ENCODE results near the gene CHCHD3. TPM values are rescaled to one million over a fixed set of nuclear protein-coding genes. Genes with fewer than 3 reads are reported as not detected.
"Not testable (repeated sequence)": the region's sequence is repeated elsewhere in the genome, so short reads cannot be mapped to it uniquely, and the experiment has no call there.

Gene CHCHD3
- total RNA-seq, 1 experiment from 2014 or later: 114 TPM

DNA sequence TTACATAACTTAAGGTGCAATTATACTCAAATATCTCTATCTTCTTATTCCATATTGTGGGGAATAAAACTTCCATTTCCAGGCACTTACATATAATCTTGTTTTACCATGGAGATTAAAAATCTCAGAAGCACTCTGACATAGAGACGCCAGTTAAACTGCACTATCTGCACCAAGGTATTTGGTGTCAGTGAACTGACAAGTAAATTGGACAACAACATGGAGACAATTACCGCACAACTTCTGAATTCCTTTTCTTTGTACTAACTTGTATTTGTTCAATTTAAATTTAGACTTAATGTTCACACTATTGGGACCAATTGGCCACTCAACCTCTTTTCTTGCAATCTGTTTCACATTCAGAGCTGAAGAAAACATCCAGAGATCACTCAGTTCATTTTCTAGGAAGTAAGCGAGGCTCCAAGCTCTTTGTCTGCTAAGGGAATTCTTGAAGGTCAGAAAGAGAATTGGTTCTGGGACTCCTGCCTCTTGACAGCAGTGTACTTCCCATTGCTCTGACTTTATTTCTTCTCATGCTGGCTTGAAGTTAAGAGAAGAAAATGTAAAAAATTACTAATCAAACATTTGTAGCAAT lies 184.7 kb downstream of the CHCHD3 start:
- Mint-ChIP-seq H3K27me3 (ENCODE audit: low read depth) (no peaks in the 10 kb centered on the region), H3K4me3 (no peak overlapping the region), H3K4me1 (0 out of 2 replicates have a peak, but pooled peaks cover 2% of the 10 kb centered on the region), H3K27ac (peak overlapping the region; percentile 68; the same call in 1 of the 2 replicates), H3K36me3 (peaks cover 53% of the 10 kb centered on the region), H3K9me3 (peaks cover 35% of the 10 kb centered on the region)
- ATAC-seq (no peak), DNase-seq (ENCODE audit: low spot score) (no peak)
- ChIA-PET POLR2A (no interaction called here), CTCF (no interaction called here)
- TF ChIP-seq RORB (CRISPR knock-in tag; IDR thresholded peaks at IDR 0.05): no peak
- TF ChIP-seq FOXJ3 (CRISPR knock-in tag; IDR thresholded peaks at IDR 0.05; ENCODE audit: borderline replicate concordance): no peak
- TF ChIP-seq NFATC4 (CRISPR knock-in tag; IDR thresholded peaks at IDR 0.05): no peak
- TF ChIP-seq, protein P1, sequence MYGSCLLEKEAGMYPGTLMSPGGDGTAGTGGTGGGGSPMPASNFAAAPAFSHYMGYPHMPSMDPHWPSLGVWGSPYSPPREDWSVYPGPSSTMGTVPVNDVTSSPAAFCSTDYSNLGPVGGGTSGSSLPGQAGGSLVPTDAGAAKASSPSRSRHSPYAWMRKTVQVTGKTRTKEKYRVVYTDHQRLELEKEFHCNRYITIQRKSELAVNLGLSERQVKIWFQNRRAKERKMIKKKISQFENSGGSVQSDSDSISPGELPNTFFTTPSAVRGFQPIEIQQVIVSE (CRISPR knock-in tag; IDR thresholded peaks at IDR 0.05; ENCODE audit: borderline replicate concordance): no peak
- no peak for TF ChIP-seq TEAD1 (CRISPR knock-in tag; IDR thresholded peaks at IDR 0.05)
- TF ChIP-seq, protein P2, sequence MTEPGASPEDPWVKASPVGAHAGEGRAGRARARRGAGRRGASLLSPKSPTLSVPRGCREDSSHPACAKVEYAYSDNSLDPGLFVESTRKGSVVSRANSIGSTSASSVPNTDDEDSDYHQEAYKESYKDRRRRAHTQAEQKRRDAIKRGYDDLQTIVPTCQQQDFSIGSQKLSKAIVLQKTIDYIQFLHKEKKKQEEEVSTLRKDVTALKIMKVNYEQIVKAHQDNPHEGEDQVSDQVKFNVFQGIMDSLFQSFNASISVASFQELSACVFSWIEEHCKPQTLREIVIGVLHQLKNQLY (CRISPR knock-in tag; IDR thresholded peaks at IDR 0.05): no peak
- no peak for TF ChIP-seq RELA (CRISPR knock-in tag; IDR thresholded peaks at IDR 0.05; ENCODE audit: borderline replicate concordance)
- no peak for TF ChIP-seq GRHL2 (CRISPR knock-in tag; IDR thresholded peaks at IDR 0.05; ENCODE audit: insufficient replicate concordance, severe bottlenecking)
- no peak for TF ChIP-seq NFYB (CRISPR knock-in tag; conservative IDR thresholded peaks at IDR 0.05; ENCODE audit: low read depth)

DNA sequence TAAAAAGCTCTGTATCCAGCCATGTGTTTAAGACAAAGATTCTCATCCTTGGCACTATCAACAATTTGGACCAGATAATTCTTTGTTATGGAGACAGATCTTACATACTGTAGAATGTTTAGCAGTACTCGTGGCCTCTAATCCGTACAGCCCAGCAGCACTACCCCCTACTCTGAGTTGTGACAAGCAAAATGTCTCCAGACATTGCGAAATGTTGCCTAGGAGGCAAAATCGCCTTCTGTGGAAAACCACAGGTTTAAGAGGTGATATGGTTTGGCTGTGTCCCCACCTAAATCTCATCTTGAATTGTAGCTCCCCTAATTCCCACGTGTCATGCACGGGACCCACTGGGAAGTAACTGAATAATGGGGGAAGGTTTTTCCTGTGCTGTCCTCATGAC lies 186.7 kb downstream of the CHCHD3 start:
- ATAC-seq: no peak
- H3K9me3 Mint-ChIP-seq: peaks cover 39% of the 10 kb centered on the region
- peaks cover 58% of the 10 kb centered on the region for H3K36me3 Mint-ChIP-seq
- no peak overlapping the region for H3K4me3 Mint-ChIP-seq
- ChIA-PET CTCF (no interaction called here), POLR2A (no interaction called here)
- TF ChIP-seq, protein P3, sequence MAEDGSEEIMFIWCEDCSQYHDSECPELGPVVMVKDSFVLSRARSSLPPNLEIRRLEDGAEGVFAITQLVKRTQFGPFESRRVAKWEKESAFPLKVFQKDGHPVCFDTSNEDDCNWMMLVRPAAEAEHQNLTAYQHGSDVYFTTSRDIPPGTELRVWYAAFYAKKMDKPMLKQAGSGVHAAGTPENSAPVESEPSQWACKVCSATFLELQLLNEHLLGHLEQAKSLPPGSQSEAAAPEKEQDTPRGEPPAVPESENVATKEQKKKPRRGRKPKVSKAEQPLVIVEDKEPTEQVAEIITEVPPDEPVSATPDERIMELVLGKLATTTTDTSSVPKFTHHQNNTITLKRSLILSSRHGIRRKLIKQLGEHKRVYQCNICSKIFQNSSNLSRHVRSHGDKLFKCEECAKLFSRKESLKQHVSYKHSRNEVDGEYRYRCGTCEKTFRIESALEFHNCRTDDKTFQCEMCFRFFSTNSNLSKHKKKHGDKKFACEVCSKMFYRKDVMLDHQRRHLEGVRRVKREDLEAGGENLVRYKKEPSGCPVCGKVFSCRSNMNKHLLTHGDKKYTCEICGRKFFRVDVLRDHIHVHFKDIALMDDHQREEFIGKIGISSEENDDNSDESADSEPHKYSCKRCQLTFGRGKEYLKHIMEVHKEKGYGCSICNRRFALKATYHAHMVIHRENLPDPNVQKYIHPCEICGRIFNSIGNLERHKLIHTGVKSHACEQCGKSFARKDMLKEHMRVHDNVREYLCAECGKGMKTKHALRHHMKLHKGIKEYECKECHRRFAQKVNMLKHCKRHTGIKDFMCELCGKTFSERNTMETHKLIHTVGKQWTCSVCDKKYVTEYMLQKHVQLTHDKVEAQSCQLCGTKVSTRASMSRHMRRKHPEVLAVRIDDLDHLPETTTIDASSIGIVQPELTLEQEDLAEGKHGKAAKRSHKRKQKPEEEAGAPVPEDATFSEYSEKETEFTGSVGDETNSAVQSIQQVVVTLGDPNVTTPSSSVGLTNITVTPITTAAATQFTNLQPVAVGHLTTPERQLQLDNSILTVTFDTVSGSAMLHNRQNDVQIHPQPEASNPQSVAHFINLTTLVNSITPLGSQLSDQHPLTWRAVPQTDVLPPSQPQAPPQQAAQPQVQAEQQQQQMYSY (CRISPR knock-in tag; IDR thresholded peaks at IDR 0.05): no peak
- no peaks in the 10 kb centered on the region for H3K4me1 Mint-ChIP-seq
- no peak overlapping the region for H3K27ac Mint-ChIP-seq
- no peaks in the 10 kb centered on the region for H3K27me3 Mint-ChIP-seq (ENCODE audit: low read depth)
- no peak for DNase-seq (ENCODE audit: low spot score)

DNA sequence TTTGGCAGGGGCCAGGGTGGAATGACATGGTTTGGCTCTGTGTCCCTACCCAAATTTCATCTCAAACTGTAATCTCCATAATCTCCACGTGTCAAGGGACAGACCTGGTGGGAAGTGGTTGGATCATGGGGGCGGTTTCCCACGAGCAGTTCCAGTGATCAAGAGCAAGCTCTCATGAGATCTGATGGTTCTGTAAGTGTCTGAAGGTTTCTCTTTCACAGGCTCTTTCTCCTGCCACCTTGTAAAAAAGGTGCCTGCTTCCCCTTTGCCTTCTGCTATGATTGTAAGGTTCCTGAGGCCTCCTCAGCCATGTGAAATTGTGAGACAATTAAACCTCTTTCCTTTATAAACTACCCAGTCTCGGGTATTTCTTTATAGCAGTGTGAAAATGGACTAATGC lies 188.3 kb downstream of the CHCHD3 start:
- DNase-seq (ENCODE audit: low spot score) (no peak), ATAC-seq (no peak)
- ChIA-PET POLR2A (no interaction called here), CTCF (no interaction called here)
- Mint-ChIP-seq H3K27ac (no peak overlapping the region), H3K4me3 (no peak overlapping the region), H3K36me3 (peaks cover 48% of the 10 kb centered on the region), H3K9me3 (peaks cover 34% of the 10 kb centered on the region), H3K4me1 (peaks cover 3% of the 10 kb centered on the region; the same call in 1 of the 2 replicates), H3K27me3 (ENCODE audit: low read depth) (no peaks in the 10 kb centered on the region)
- TF ChIP-seq ATF1 (CRISPR knock-in tag; IDR thresholded peaks at IDR 0.05): no peak
- no peak for TF ChIP-seq GTF2I (CRISPR knock-in tag; conservative IDR thresholded peaks at IDR 0.05)
- TF ChIP-seq, protein P4, sequence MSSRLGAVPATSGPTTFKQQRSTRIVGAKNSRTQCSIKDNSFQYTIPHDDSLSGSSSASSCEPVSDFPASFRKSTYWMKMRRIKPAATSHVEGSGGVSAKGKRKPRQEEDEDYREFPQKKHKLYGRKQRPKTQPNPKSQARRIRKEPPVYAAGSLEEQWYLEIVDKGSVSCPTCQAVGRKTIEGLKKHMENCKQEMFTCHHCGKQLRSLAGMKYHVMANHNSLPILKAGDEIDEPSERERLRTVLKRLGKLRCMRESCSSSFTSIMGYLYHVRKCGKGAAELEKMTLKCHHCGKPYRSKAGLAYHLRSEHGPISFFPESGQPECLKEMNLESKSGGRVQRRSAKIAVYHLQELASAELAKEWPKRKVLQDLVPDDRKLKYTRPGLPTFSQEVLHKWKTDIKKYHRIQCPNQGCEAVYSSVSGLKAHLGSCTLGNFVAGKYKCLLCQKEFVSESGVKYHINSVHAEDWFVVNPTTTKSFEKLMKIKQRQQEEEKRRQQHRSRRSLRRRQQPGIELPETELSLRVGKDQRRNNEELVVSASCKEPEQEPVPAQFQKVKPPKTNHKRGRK (CRISPR knock-in tag; IDR thresholded peaks at IDR 0.05; ENCODE audit: borderline replicate concordance): no peak
- TF ChIP-seq, protein P5, sequence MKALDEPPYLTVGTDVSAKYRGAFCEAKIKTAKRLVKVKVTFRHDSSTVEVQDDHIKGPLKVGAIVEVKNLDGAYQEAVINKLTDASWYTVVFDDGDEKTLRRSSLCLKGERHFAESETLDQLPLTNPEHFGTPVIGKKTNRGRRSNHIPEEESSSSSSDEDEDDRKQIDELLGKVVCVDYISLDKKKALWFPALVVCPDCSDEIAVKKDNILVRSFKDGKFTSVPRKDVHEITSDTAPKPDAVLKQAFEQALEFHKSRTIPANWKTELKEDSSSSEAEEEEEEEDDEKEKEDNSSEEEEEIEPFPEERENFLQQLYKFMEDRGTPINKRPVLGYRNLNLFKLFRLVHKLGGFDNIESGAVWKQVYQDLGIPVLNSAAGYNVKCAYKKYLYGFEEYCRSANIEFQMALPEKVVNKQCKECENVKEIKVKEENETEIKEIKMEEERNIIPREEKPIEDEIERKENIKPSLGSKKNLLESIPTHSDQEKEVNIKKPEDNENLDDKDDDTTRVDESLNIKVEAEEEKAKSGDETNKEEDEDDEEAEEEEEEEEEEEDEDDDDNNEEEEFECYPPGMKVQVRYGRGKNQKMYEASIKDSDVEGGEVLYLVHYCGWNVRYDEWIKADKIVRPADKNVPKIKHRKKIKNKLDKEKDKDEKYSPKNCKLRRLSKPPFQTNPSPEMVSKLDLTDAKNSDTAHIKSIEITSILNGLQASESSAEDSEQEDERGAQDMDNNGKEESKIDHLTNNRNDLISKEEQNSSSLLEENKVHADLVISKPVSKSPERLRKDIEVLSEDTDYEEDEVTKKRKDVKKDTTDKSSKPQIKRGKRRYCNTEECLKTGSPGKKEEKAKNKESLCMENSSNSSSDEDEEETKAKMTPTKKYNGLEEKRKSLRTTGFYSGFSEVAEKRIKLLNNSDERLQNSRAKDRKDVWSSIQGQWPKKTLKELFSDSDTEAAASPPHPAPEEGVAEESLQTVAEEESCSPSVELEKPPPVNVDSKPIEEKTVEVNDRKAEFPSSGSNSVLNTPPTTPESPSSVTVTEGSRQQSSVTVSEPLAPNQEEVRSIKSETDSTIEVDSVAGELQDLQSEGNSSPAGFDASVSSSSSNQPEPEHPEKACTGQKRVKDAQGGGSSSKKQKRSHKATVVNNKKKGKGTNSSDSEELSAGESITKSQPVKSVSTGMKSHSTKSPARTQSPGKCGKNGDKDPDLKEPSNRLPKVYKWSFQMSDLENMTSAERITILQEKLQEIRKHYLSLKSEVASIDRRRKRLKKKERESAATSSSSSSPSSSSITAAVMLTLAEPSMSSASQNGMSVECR (CRISPR knock-in tag; IDR thresholded peaks at IDR 0.05; ENCODE audit: borderline replicate concordance): no peak
- TF ChIP-seq PRRX2 (CRISPR knock-in tag; IDR thresholded peaks at IDR 0.05): no peak

DNA sequence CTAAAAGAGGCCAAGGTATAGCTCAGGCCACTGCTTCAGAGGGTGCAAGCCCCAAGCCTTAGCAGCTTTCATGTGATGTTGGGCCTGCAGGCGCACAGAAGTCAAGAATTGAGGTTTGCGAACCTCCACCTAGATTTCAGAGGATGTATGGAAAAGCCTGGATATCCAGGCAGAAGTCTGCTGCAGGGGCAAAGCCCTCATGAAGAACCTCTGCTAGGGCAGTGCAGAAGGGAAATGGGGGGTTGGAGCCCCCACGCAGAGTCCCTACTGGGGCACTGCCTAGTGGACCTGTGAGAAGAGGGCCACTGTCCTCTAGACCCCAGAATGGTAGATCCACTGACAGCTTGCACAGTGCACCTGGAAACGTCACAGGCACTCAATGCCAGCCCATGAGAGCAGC lies 189.1 kb downstream of the CHCHD3 start:
- H3K4me3 Mint-ChIP-seq; H3K4me1 Mint-ChIP-seq; POLR2A ChIA-PET; H3K27me3 Mint-ChIP-seq (ENCODE audit: low read depth); H3K27ac Mint-ChIP-seq; CTCF ChIA-PET; ATAC-seq; DNase-seq (ENCODE audit: low spot score): not testable (repeated sequence)
- Mint-ChIP-seq H3K9me3 (peaks cover 34% of the 10 kb centered on the region), H3K36me3 (peaks cover 43% of the 10 kb centered on the region)

Data from WTC11 (cell line).